Stimulated activated CD8-positive, alpha-beta memory T cell treated with anti-CD3 and anti-CD28 coated beads, Interleukin-12 subunit alpha, Interleukin-12 subunit beta, amount 100 ng/mL, for 4 hours (primary cell): ENCODE results near the gene CDYL.
A peak's percentile ranks its signal among the peaks of the same experiment; 100 is the strongest.

ENCODE experiments used
- DNase-seq: peaks from one replicate; pipeline ENCODE4 v3.0.0-alpha.2; 2020; ENCODE audit warnings: low read depth

CDYL gene

GRCh38 chr6:4965562-4966389, 189.6 kb downstream of the CDYL start:
- DNase-seq = no peak

GRCh38 chr6:4967301-4968030, 191.3 kb downstream of the CDYL start:
- no peak for DNase-seq

- DNase-seq = no peak
Measured at GRCh38 chr6:4969609-4970285, 193.5 kb downstream of the CDYL start.

- no peak for DNase-seq
Measured at GRCh38 chr6:4970739-4971395, 194.7 kb downstream of the CDYL start.

- no peak for DNase-seq
Measured at GRCh38 chr6:4971851-4972250, 195.6 kb downstream of the CDYL start.

GRCh38 chr6:4972438-4972837, 196.2 kb downstream of the CDYL start:
- no peak for DNase-seq

GRCh38 chr6:4973415-4973814, 197.2 kb downstream of the CDYL start:
- no peak for DNase-seq

- no peak for DNase-seq
Measured at GRCh38 chr6:4973982-4974745, 198.0 kb downstream of the CDYL start.

- no peak for DNase-seq
Measured at GRCh38 chr6:4974962-4975361, 198.8 kb downstream of the CDYL start.

GRCh38 chr6:4975506-4975905, 199.3 kb downstream of the CDYL start:
- DNase-seq = no peak

- DNase-seq = no peak
Measured at GRCh38 chr6:4977468-4977867, 201.3 kb downstream of the CDYL start.

GRCh38 chr6:4979426-4979825, 203.2 kb downstream of the CDYL start:
- DNase-seq = no peak

GRCh38 chr6:4981761-4982160, 205.6 kb downstream of the CDYL start:
- no peak for DNase-seq

GRCh38 chr6:4983322-4983721, 207.1 kb downstream of the CDYL start:
- no peak for DNase-seq

- no peak for DNase-seq
Measured at GRCh38 chr6:4986999-4987398, 210.8 kb downstream of the CDYL start.

GRCh38 chr6:4987432-4987831, 211.2 kb downstream of the CDYL start:
- no peak for DNase-seq

- no peak for DNase-seq
Measured at GRCh38 chr6:4994741-4995140, 218.5 kb downstream of the CDYL start.

GRCh38 chr6:4997862-4998261, 221.7 kb downstream of the CDYL start:
- no peak for DNase-seq

GRCh38 chr6:4999586-4999985, 223.4 kb downstream of the CDYL start:
- DNase-seq = no peak

- DNase-seq = peak; percentile 99
Measured at GRCh38 chr6:5003604-5004372, 227.6 kb downstream of the CDYL start, which contains the start of gene RPP40. Gene RPP40, minus strand, starts transcription at chr6:5004037. Its CDS starts 35 bp downstream, at chr6:5004002.
